ENCODE measurements around the gene GABRD.
"Not testable (repeated sequence)": the region's sequence is repeated elsewhere in the genome, so short reads cannot be mapped to it uniquely, and the experiment has no call there.

GABRD gene

GRCh38 chr1:2019172-2019543 lies at the start of gene GABRD:
GABRD (plus strand) TSS chr1:2019345; CDS start chr1:2019424, 79 bp downstream.
- FAIRE-seq: no peak

GRCh38 chr1:1969505-1969900 lies 49.6 kb upstream of the GABRD start:
- no peak for FAIRE-seq

GRCh38 chr1:1969953-1970716 lies 49.0 kb upstream of the GABRD start:
- no peak for FAIRE-seq

GRCh38 chr1:1971017-1971416 lies 48.1 kb upstream of the GABRD start:
- no peak for FAIRE-seq

GRCh38 chr1:1971688-1972087 lies 47.5 kb upstream of the GABRD start:
- no peak for FAIRE-seq

GRCh38 chr1:1972976-1973715 lies 46.0 kb upstream of the GABRD start:
- no peak for FAIRE-seq

GRCh38 chr1:1973716-1974642 lies 45.2 kb upstream of the GABRD start:
- no peak for FAIRE-seq

- no peak for FAIRE-seq
Measured at GRCh38 chr1:1974834-1975233, 44.3 kb upstream of the GABRD start.

- no peak for FAIRE-seq
Measured at GRCh38 chr1:1975535-1975934, 43.6 kb upstream of the GABRD start.

- FAIRE-seq: no peak
Measured at GRCh38 chr1:1976031-1976430, 43.1 kb upstream of the GABRD start.

GRCh38 chr1:1978108-1978507 lies 41.0 kb upstream of the GABRD start:
- no peak for FAIRE-seq

GRCh38 chr1:1978690-1979481 lies 40.3 kb upstream of the GABRD start:
- FAIRE-seq: not testable (repeated sequence)

GRCh38 chr1:1979482-1980165 lies 39.5 kb upstream of the GABRD start:
- no peak for FAIRE-seq

GRCh38 chr1:1980467-1981141 lies 38.5 kb upstream of the GABRD start:
- no peak for FAIRE-seq

- FAIRE-seq: no peak
Measured at GRCh38 chr1:1981142-1981500, 38.0 kb upstream of the GABRD start.

GRCh38 chr1:1981631-1982327 lies 37.4 kb upstream of the GABRD start:
- not testable (repeated sequence) for FAIRE-seq

- FAIRE-seq: no peak
Measured at GRCh38 chr1:1982379-1983232, 36.5 kb upstream of the GABRD start.

- FAIRE-seq: no peak
Measured at GRCh38 chr1:1984560-1985070, 34.5 kb upstream of the GABRD start.

GRCh38 chr1:1985375-1986050 lies 33.6 kb upstream of the GABRD start:
- FAIRE-seq: no peak

Data from A204.1 (cell line).